DND-41 (cell line): Measurements from ENCODE around the gene KRT4.

Experiments
- ATAC-seq: fragments of 200-7000 bp; cut with Tn5 transposase; 3 replicates; pipeline ENCODE4 v1.9.1; 2021; ENCODE audit warnings: low read depth; ENCODE audit not compliant: insufficient read depth
- DNase-seq: peaks from one replicate; pipeline ENCODE4 v3.0.0-alpha.2; 2020
- H2AFZ ChIP-seq: 2 replicates; pipeline ENCODE4 v1.6.0; 2012; ENCODE audit warnings: low read depth, low read length
- H3K27ac ChIP-seq: 2 replicates; pipeline ENCODE4 v1.5.1; 2012; ENCODE audit warnings: low read length, inconsistent platforms
- H3K27me3 ChIP-seq: fragments of 200-600 bp; sonication (generic); 2 replicates; pipeline ENCODE4 v1.6.0; 2012; ENCODE audit warnings: low read length, mild to moderate bottlenecking, inconsistent platforms; ENCODE audit not compliant: insufficient read depth, poor library complexity
- H3K36me3 ChIP-seq: 2 replicates; pipeline ENCODE4 v1.5.1; 2012; ENCODE audit warnings: low read length, inconsistent platforms; ENCODE audit not compliant: insufficient read depth
- H3K4me1 ChIP-seq: 2 replicates; pipeline ENCODE4 v1.5.1; 2012; ENCODE audit warnings: mild to moderate bottlenecking, low read length; ENCODE audit not compliant: insufficient read depth
- H3K4me2 ChIP-seq: 2 replicates; pipeline ENCODE4 v1.6.0; 2012; ENCODE audit warnings: mild to moderate bottlenecking, moderate library complexity, low read length, inconsistent platforms; ENCODE audit not compliant: insufficient read depth
- H3K4me3 ChIP-seq, 2 experiments: fragments of 200-600 bp in 1 of 2; shearing (Covaris generic) in 1 of 2; 2 replicates each; pipeline ENCODE4 v1.5.1; 2012 to 2016; ENCODE audit warnings: inconsistent platforms in 2 of 2, low read length in 2 of 2, mild to moderate bottlenecking in 2 of 2, low read depth in 1 of 2, moderate library complexity in 1 of 2
- H3K79me2 ChIP-seq: 2 replicates; pipeline ENCODE4 v1.6.0; 2012; ENCODE audit warnings: low read length, inconsistent platforms; ENCODE audit not compliant: insufficient read depth
- H3K9ac ChIP-seq: 2 replicates; pipeline ENCODE4 v1.6.0; 2012; ENCODE audit warnings: low read depth, mild to moderate bottlenecking, inconsistent platforms, low read length, moderate library complexity
- H3K9me3 ChIP-seq: 2 replicates; pipeline ENCODE4 v1.5.1; 2012; ENCODE audit warnings: low read length, moderate library complexity, mild to moderate bottlenecking, inconsistent platforms; ENCODE audit not compliant: insufficient read depth, severe bottlenecking
- H4K20me1 ChIP-seq: 2 replicates; pipeline ENCODE4 v1.6.0; 2012; ENCODE audit warnings: low read length; ENCODE audit not compliant: insufficient read depth
- EZH2 ChIP-seq: IDR thresholded peaks from 3 replicates; pipeline ENCODE4 v1.6.1; 2012; ENCODE audit warnings: borderline replicate concordance, low read depth, mild to moderate bottlenecking, moderate library complexity, low read length, inconsistent platforms; ENCODE audit not compliant: severe bottlenecking
- TF ChIP-seq, protein P1 (sequence below): IDR thresholded peaks from 2 replicates; pipeline ENCODE4 v1.5.1; 2012; ENCODE audit warnings: borderline replicate concordance, low read length, moderate library complexity, mild to moderate bottlenecking; ENCODE audit not compliant: poor library complexity, severe bottlenecking; ENCODE audit errors: extremely low read depth

The KRT4 gene

DNA sequence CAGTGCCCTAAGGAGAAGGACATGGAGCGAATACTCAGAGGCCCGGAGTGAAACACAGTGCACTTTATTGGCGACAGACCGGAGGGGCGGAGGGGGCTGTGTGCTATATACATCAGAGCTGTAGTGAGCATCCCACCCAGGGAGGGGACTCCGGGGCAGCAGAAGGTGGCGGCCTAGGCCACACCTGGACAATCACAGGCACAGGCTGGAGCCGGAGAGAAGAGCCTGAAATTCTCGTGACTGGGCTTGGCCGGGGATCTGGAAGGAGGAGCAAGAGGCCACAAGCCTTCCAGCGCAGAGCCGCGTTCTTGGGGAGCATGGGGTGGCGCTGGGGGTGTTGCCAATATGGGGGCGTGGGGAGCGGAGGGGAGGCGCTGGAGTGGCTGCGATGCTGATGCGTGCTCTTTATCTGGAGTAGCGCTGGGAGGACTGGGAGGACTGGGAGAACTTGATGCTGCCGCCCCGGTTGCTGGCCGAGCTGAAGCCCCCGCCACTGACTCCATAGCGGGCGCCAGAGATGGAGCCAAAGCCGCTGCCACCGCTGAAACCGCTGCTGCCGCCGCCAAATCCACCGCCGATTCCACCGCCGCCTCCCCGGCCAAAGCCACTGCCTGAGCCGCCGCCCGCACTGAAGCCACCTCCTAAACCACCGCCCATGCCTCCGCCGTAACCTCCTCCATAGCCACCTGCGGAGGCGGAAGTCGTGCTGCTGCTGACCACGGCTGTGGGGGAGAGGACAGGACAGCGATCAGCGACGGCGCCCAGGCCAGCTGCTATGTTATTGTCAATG lies 24.1 kb downstream of the KRT4 start:
- ATAC-seq (no peak), DNase-seq (no peak)
- no peak overlapping the region for H3K9ac ChIP-seq
- no peaks in the 10 kb centered on the region for H4K20me1 ChIP-seq
- no peak for TF ChIP-seq EZH2
- TF ChIP-seq, protein P1, sequence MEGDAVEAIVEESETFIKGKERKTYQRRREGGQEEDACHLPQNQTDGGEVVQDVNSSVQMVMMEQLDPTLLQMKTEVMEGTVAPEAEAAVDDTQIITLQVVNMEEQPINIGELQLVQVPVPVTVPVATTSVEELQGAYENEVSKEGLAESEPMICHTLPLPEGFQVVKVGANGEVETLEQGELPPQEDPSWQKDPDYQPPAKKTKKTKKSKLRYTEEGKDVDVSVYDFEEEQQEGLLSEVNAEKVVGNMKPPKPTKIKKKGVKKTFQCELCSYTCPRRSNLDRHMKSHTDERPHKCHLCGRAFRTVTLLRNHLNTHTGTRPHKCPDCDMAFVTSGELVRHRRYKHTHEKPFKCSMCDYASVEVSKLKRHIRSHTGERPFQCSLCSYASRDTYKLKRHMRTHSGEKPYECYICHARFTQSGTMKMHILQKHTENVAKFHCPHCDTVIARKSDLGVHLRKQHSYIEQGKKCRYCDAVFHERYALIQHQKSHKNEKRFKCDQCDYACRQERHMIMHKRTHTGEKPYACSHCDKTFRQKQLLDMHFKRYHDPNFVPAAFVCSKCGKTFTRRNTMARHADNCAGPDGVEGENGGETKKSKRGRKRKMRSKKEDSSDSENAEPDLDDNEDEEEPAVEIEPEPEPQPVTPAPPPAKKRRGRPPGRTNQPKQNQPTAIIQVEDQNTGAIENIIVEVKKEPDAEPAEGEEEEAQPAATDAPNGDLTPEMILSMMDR: no peak
- no peak overlapping the region for H2AFZ ChIP-seq
- no peaks in the 10 kb centered on the region for H3K9me3 ChIP-seq
- H3K4me3 ChIP-seq: no peak overlapping the region
- H3K4me2 ChIP-seq: no peak overlapping the region
- peaks cover 3% of the 10 kb centered on the region for H3K27me3 ChIP-seq
- H3K79me2 ChIP-seq: no peaks in the 10 kb centered on the region
- H3K4me1 ChIP-seq: no peaks in the 10 kb centered on the region
- no peak overlapping the region for H3K27ac ChIP-seq
- H3K36me3 ChIP-seq: no peaks in the 10 kb centered on the region

DNA sequence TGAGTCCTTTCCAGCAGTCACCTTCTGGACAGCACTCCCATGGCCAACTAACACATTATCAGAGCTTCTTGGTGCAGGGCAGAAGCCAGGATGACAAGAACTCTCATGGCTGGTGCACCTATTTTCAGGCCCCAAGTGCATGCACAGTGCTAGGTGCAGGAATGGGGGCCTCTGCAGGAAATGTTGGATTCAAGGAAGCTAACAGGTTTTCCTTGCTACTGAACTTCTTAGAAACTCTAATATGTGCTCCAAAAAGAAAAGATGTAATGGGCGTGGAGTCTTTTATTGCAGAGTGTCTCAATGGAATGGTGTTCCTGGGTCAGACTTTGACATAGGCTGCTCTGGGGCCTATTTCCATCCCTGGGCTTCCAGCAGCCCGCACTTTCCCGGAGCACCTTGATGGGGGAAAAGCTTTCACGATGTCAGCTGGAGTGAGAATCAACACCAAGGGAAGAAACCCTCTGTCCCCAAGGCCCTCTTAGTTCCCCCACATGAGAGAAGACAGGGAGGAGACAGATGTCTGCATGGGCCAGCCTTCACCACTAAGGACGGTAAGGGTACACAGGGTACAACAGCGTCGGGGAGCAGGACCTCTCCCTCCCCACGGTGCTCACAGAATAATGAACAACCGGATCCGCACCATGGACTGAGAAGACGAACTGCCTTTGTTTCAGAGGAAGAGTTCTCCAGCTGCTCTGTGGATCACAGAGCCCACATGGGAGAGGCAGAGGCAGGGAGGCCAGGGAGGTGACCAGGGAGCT lies 24.9 kb downstream of the KRT4 start:
- no peak overlapping the region for H2AFZ ChIP-seq
- no peak overlapping the region for H3K27ac ChIP-seq
- H3K9me3 ChIP-seq: no peaks in the 10 kb centered on the region
- H3K4me1 ChIP-seq: no peaks in the 10 kb centered on the region
- H3K9ac ChIP-seq: no peak overlapping the region
- H3K4me2 ChIP-seq: no peak overlapping the region
- H3K4me3 ChIP-seq: no peak overlapping the region
- peaks cover 7% of the 10 kb centered on the region for H3K27me3 ChIP-seq
- DNase-seq: no peak
- H4K20me1 ChIP-seq: no peaks in the 10 kb centered on the region
- TF ChIP-seq, protein P1: no peak
- no peak for TF ChIP-seq EZH2
- H3K36me3 ChIP-seq: no peaks in the 10 kb centered on the region
- ATAC-seq: no peak
- H3K79me2 ChIP-seq: no peaks in the 10 kb centered on the region

DNA sequence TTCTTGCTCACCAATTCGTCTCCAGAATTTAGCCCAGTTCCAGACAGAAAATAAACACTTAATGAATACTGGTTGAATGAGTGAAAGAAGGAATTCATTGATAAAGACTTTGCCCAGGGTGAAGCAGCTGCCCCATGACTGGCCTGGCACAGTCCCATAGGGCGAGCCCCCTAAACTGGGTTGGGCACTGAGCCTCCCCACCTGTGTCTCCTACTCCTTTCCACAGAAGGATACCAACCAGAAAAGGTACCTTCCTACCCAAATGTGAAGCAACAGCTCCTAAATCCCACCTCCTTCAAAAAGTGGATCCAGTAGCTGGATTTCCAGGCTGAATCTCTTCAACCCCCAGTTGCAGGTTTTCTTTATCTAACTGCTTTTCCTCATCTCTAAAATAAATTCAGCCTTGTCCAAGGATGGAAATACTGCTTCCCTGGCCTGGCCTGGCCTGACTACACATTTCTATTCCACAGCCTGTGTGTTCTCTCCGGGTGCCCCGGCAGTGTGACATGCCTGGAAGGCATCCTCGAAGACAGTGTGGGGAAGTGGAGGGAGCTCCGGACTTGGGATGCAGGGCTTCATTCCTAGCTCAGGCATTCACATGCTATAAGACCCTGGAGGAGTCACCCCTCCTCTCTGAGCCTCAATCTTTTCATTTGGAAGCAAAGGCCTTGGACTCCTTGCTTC lies 25.6 kb downstream of the KRT4 start:
- TF ChIP-seq, protein P1: no peak
- no peak for TF ChIP-seq EZH2

More for the DNA sequence above, 25.6 kb downstream of the KRT4 start:
- Histone ChIP-seq H3K4me2 (no peak overlapping the region), H3K27me3 (peaks cover 8% of the 10 kb centered on the region), H3K27ac (no peak overlapping the region), H3K4me1 (no peaks in the 10 kb centered on the region), H3K36me3 (no peaks in the 10 kb centered on the region), H4K20me1 (no peaks in the 10 kb centered on the region; the same call in 1 of the 2 replicates), H3K9me3 (no peaks in the 10 kb centered on the region), H3K9ac (no peak overlapping the region), H3K4me3 (no peak overlapping the region), H2AFZ (no peak overlapping the region), H3K79me2 (no peaks in the 10 kb centered on the region)
- DNase-seq (no peak), ATAC-seq (no peak)
